Panc1 (cell line): Measurements from ENCODE around the gene LTBP3. TPM values are rescaled to one million over a fixed set of nuclear protein-coding genes. Genes with fewer than 3 reads are reported as not detected.

Experiments
- ATAC-seq: fragments of 200-7000 bp; cut with Tn5 transposase; 2 replicates; pipeline ENCODE4 v1.9.1; 2020; ENCODE audit warnings: mild to moderate bottlenecking, moderate library complexity
- BruUV-seq: library from RNA; stranded (reverse); fragments of 400-500 nt; replicated peaks from 2 replicates; lab custom pipeline; 2021; lab: Mats Ljungman, UMichigan
- CTCF ChIA-PET: fragments of 300-600 bp; sonication (Branson Sonifier 250); formaldehyde crosslinking; loops from one replicate; lab custom pipeline; 2022; ENCODE audit warnings: antibody characterized with exemption; lab: Charles Lee
- POLR2A ChIA-PET: fragments of 300-600 bp; sonication (Branson Sonifier 250); formaldehyde crosslinking; loops from one replicate; lab custom pipeline; 2022; ENCODE audit warnings: antibody characterized with exemption; lab: Charles Lee
- DNase-seq: peaks from one replicate; pipeline ENCODE4 v3.0.0-alpha.2; 2010; ENCODE audit warnings: low read depth, low spot score
- H3K27ac ChIP-seq: 2 replicates; pipeline ENCODE4 v1.5.1; 2011; ENCODE audit warnings: mild to moderate bottlenecking, low read length, inconsistent platforms
- H3K27me3 ChIP-seq: fragments of 200-500 bp; sonication (Bioruptor generic); 2 replicates; pipeline ENCODE4 v1.6.0; 2014; ENCODE audit warnings: low read length, inconsistent platforms; ENCODE audit not compliant: control insufficient read depth, insufficient read depth
- H3K36me3 ChIP-seq: fragments of 200-500 bp; sonication (Bioruptor generic); 2 replicates; pipeline ENCODE4 v1.5.1; 2014; ENCODE audit warnings: inconsistent platforms, mild to moderate bottlenecking, low read length, moderate library complexity; ENCODE audit not compliant: control insufficient read depth, insufficient read depth
- H3K4me1 ChIP-seq: 2 replicates; pipeline ENCODE4 v1.5.1; 2011; ENCODE audit warnings: inconsistent platforms, mild to moderate bottlenecking, low read length, moderate library complexity; ENCODE audit not compliant: control insufficient read depth, insufficient read depth
- H3K4me3 ChIP-seq, 2 experiments: 2 replicates each; pipeline ENCODE4 v1.5.1; 2011 to 2012; ENCODE audit warnings: low read depth in 2 of 2, low read length in 2 of 2, mild to moderate bottlenecking in 2 of 2, inconsistent platforms in 1 of 2, moderate library complexity in 1 of 2
- H3K9me3 ChIP-seq: fragments of 200-500 bp; sonication (Bioruptor generic); 2 replicates; pipeline ENCODE4 v1.5.1; 2014; ENCODE audit warnings: low read depth, mild to moderate bottlenecking, inconsistent platforms, low read length, moderate library complexity; ENCODE audit not compliant: control insufficient read depth, insufficient read depth
- POLR2AphosphoS5 ChIP-seq: IDR thresholded peaks from 2 replicates; pipeline ENCODE4 v1.6.1; 2012; ENCODE audit warnings: mild to moderate bottlenecking, low read depth, low read length, moderate library complexity
- REST ChIP-seq, 2 experiments: IDR thresholded peaks; 2 replicates each; pipeline ENCODE4 v1.6.1; 2011 to 2012; ENCODE audit warnings: low read depth in 2 of 2, control low read depth in 1 of 2, low read length in 1 of 2, mild to moderate bottlenecking in 1 of 2, moderate library complexity in 1 of 2; ENCODE audit not compliant: insufficient read depth in 1 of 2
- SIN3A ChIP-seq: IDR thresholded peaks from 2 replicates; pipeline ENCODE4 v1.6.1; 2012; ENCODE audit warnings: low read depth, mild to moderate bottlenecking, low read length, moderate library complexity, borderline replicate concordance; ENCODE audit not compliant: insufficient read depth
- TCF7L2 ChIP-seq: IDR thresholded peaks from 2 replicates; pipeline ENCODE4 v1.6.1; 2011; ENCODE audit warnings: mild to moderate bottlenecking, low read depth, low read length, inconsistent platforms
- in situ Hi-C: cut with HindIII; loops from 2 replicates; pipeline ENCODE4 v1.10.0; 2016; ENCODE audit warnings: low sequenced_read_pairs, low pct_unique_long_range_greater_than_20kb
- intact Hi-C: fragments of 100-400 bp; cut with micrococcal nuclease; formaldehyde crosslinking; loops from one replicate; pipeline ENCODE4 v1.10.0; 2022; ENCODE audit not compliant: unreplicated experiment
- total RNA-seq: library from RNA; stranded (reverse); gene quantifications from one replicate; pipeline ENCODE4 v1.2.1, GENCODE V29; 2021; ENCODE audit not compliant: unreplicated experiment
- TF ChIP-seq, protein P1 (sequence below): fragments of 450-650 bp; IDR thresholded peaks from 2 replicates; pipeline ENCODE4 v1.5.1; 2017; ENCODE audit warnings: mild to moderate bottlenecking

LTBP3 gene
- total RNA-seq, 1 experiment from 2014 or later = 133 TPM

DNA sequence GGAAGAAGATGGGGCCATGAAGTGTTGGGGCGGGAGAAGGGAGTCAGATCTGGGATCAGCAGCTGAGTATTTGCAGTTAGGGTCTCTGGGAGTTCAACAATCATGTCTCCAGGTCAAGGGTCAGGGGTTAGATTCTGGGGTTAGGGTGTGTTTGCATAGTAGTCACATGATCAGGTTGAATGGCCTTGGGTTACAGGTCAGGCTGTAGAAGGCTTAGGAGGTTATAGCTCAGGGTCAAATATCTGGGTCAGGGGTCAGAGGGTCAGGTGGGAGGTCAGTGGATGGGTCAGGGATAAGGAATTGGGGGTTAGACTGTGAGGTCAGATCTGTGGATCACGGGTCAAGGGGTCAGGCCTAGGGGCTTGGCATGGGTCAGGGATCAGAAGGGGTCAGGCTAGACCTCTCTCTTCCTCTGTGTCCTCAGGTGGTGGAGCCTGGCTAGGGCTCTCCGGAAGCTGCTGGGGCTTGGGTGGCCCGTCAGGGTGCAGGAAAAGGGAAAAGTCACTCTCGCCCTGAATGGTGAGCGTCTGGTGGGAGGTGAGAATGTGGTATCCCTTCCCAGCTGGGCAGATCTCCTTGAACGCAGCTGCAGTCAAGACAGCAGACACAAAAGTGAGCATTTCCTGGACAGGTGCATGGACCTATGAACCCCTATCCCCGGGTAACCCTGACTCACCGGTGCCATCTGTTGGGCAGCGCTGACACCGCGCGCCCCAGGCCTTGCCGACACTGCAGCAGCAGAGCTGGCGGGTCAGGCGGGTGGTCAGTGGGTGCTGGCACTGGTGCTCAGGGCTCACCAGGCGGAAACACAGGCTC, 6.4 kb downstream of the LTBP3 start:
- BruUV-seq = no TSS peak
- CTCF ChIA-PET = interaction anchor here (0.6 to 2.3 kb wide), 7 partner anchors 11 to 40 kb away, joined by 3 to 22 read pairs (median 4); partner anchors contain the start of genes FAM89B, SCYL1 and ZNRD2
- ATAC-seq (peak; percentile 80), DNase-seq (no peak)
- no peaks in the 10 kb centered on the region for H3K27me3 ChIP-seq
- TF ChIP-seq REST (IDR thresholded peaks at IDR 0.05; ENCODE audit: insufficient read depth in 1 of 2, low read depth in 2 of 2, low read length in 1 of 2) (no peak), SIN3A (0 out of 2 replicates have a peak, but pooled peaks have one; percentile 43), POLR2AphosphoS5 (no peak)
- TF ChIP-seq, protein P1, sequence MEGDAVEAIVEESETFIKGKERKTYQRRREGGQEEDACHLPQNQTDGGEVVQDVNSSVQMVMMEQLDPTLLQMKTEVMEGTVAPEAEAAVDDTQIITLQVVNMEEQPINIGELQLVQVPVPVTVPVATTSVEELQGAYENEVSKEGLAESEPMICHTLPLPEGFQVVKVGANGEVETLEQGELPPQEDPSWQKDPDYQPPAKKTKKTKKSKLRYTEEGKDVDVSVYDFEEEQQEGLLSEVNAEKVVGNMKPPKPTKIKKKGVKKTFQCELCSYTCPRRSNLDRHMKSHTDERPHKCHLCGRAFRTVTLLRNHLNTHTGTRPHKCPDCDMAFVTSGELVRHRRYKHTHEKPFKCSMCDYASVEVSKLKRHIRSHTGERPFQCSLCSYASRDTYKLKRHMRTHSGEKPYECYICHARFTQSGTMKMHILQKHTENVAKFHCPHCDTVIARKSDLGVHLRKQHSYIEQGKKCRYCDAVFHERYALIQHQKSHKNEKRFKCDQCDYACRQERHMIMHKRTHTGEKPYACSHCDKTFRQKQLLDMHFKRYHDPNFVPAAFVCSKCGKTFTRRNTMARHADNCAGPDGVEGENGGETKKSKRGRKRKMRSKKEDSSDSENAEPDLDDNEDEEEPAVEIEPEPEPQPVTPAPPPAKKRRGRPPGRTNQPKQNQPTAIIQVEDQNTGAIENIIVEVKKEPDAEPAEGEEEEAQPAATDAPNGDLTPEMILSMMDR = peak; percentile 96; the same call in 1 of the 2 replicates
- in situ Hi-C loops = no loop called here
- POLR2A ChIA-PET = no interaction called here
- intact Hi-C loops = loop anchor here (10.0 kb wide), 1 partner anchor 303 kb away; the partner anchor contains the start of gene CFL1
- H3K27ac ChIP-seq = no peak overlapping the region
- no peaks in the 10 kb centered on the region for H3K9me3 ChIP-seq
- no peak overlapping the region for H3K4me3 ChIP-seq
- H3K4me1 ChIP-seq = peaks cover 48% of the 10 kb centered on the region
- H3K36me3 ChIP-seq = no peaks in the 10 kb centered on the region

DNA sequence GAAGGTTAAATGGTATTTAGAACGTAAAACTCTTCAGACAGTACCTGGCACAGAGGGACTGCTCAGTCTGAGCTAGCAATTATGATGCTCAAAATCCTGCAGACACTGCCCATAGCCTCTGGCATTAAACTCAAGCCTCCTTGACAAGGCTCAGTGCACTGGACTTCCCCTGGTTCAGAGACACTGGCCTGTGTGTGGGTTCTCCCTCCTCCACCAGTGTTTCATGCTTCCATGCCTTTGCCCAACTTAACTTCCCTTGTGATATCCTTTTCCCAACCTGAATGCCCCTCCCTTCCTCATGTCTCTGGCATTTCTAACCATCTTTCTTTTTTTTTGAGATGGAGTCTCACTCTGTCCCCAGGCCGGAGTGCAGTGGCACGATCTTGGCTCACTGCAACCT, 9.1 kb downstream of the LTBP3 start:
- intact Hi-C loops (no loop called here), in situ Hi-C loops (no loop called here)
- no TSS peak for BruUV-seq
- Histone ChIP-seq H3K27ac (no peak overlapping the region), H3K27me3 (no peaks in the 10 kb centered on the region), H3K9me3 (no peaks in the 10 kb centered on the region), H3K36me3 (no peaks in the 10 kb centered on the region), H3K4me1 (peaks cover 21% of the 10 kb centered on the region), H3K4me3 (no peak overlapping the region)
- CTCF ChIA-PET = interaction anchor here (0.6 kb wide), 2 partner anchors 9 to 96 kb away, joined by 3 to 5 read pairs; no protein-coding TSS in a partner anchor
- DNase-seq (no peak), ATAC-seq (no peak)
- TF ChIP-seq, protein P1 = no peak
- TF ChIP-seq REST (IDR thresholded peaks at IDR 0.05; ENCODE audit: insufficient read depth in 1 of 2, low read depth in 2 of 2, low read length in 1 of 2) (no peak), SIN3A (no peak), TCF7L2 (no peak), POLR2AphosphoS5 (no peak)
- POLR2A ChIA-PET = interaction anchor here (0.6 kb wide), 1 partner anchor 50 kb away, joined by 3 read pairs; the partner anchor contains the start of gene MALAT1
